GM12878 (cell line): ENCODE data around the gene CXorf65. TPM values are rescaled to one million over a fixed set of nuclear protein-coding genes. Genes with fewer than 3 reads are reported as not detected.

Source experiments
- ATAC-seq: fragments of 200-7000 bp; cut with Tn5 transposase; 3 replicates; pipeline ENCODE4 v1.9.1; 2020; ENCODE audit warnings: mild to moderate bottlenecking, moderate library complexity
- BruUV-seq: library from RNA; stranded (reverse); fragments of 400-500 nt; replicated peaks from 2 replicates; lab custom pipeline; 2021; lab: Mats Ljungman, UMichigan
- CTCF ChIA-PET: fragments of 300-600 bp; sonication (Branson Sonifier 250); formaldehyde crosslinking; extraction: SDS; loops from one replicate; lab custom pipeline; 2021; ENCODE audit warnings: inconsistent platforms; lab: Yijun Ruan, JAX
- POLR2A ChIA-PET: fragments of 350-600 bp; formaldehyde crosslinking; extraction: SDS; loops from one replicate; lab custom pipeline; 2021; ENCODE audit warnings: inconsistent platforms; lab: Charles Lee
- RAD21 ChIA-PET: fragments of 300-600 bp; sonication (Branson Sonifier 250); formaldehyde crosslinking; loops from one replicate; lab custom pipeline; 2023; ENCODE audit warnings: antibody characterized with exemption; ENCODE audit not compliant: unreplicated experiment; lab: Charles Lee
- SMC1A ChIA-PET: fragments of 300-600 bp; sonication (Branson Sonifier 250); formaldehyde crosslinking; loops from one replicate; lab custom pipeline; 2023; ENCODE audit not compliant: unreplicated experiment, uncharacterized antibody; lab: Charles Lee
- DNase-seq: peaks from one replicate; pipeline ENCODE4 v3.0.0-alpha.2; 2011; ENCODE audit warnings: low read depth, low spot score
- FAIRE-seq: peaks from 3 replicates; lab custom pipeline; 2011; peaks lifted over from hg19 to GRCh38; lab: Jason Lieb, UNC
- H2AFZ ChIP-seq: 2 replicates; pipeline ENCODE4 v1.6.0; 2011; ENCODE audit warnings: low read depth, low read length, control low read depth; ENCODE audit not compliant: control insufficient read depth
- H3K27ac ChIP-seq: 2 replicates; pipeline ENCODE4 v1.5.1; 2011; ENCODE audit warnings: control low read depth; ENCODE audit not compliant: control insufficient read depth, insufficient read depth
- H3K27me3 ChIP-seq, 2 experiments: replicated peaks in 1 of 2; 2 replicates each; pipeline versions ENCODE4 v1.6.0 to v1.6.1; 2011; ENCODE audit warnings: low read length in 1 of 2; ENCODE audit not compliant: control insufficient read depth in 2 of 2, insufficient read depth in 2 of 2
- H3K36me3 ChIP-seq, 2 experiments: 2 replicates each; pipeline ENCODE4 v1.5.1; 2011; ENCODE audit warnings: low read length in 1 of 2; ENCODE audit not compliant: control insufficient read depth in 2 of 2, insufficient read depth in 2 of 2
- H3K4me1 ChIP-seq: 2 replicates; pipeline ENCODE4 v1.6.1; 2011; ENCODE audit warnings: mild to moderate bottlenecking, low read length, moderate library complexity, mixed read lengths; ENCODE audit not compliant: control insufficient read depth, insufficient read depth
- H3K4me2 ChIP-seq: 2 replicates; pipeline ENCODE4 v1.6.0; 2011; ENCODE audit warnings: control low read depth; ENCODE audit not compliant: control insufficient read depth, insufficient read depth
- H3K4me3 ChIP-seq: fragments of 200-600 bp; sonication (generic); 2 replicates; pipeline ENCODE4 v1.5.1; 2016
- H3K79me2 ChIP-seq: 2 replicates; pipeline ENCODE4 v1.6.0; 2011; ENCODE audit warnings: low read length; ENCODE audit not compliant: control insufficient read depth, insufficient read depth
- H3K9ac ChIP-seq: 2 replicates; pipeline ENCODE4 v1.8.0; 2011; ENCODE audit warnings: low read length, control low read depth, mixed read lengths; ENCODE audit not compliant: control insufficient read depth, insufficient read depth
- H3K9me3 ChIP-seq: replicated peaks from 3 replicates; pipeline ENCODE4 v1.5.1; 2011; ENCODE audit warnings: mild to moderate bottlenecking, low read length; ENCODE audit not compliant: control insufficient read depth, insufficient read depth
- H4K20me1 ChIP-seq: 2 replicates; pipeline ENCODE4 v1.6.0; 2011; ENCODE audit not compliant: control insufficient read depth, insufficient read depth
- E2F4 ChIP-seq: IDR thresholded peaks from 2 replicates; pipeline ENCODE4 v1.6.1; 2012; ENCODE audit warnings: low read depth, low read length, improper control_type of control experiment
- ELK1 ChIP-seq: IDR thresholded peaks from 2 replicates; pipeline ENCODE4 v1.6.1; 2012; ENCODE audit warnings: low read depth, low read length, improper control_type of control experiment
- ESRRA ChIP-seq: IDR thresholded peaks from 2 replicates; pipeline ENCODE4 v1.6.1; 2012; ENCODE audit warnings: mild to moderate bottlenecking, low read length, improper control_type of control experiment
- FOXM1 ChIP-seq: IDR thresholded peaks from 2 replicates; pipeline ENCODE4 v1.6.1; 2012; ENCODE audit warnings: low read depth, mild to moderate bottlenecking, inconsistent platforms, low read length, moderate library complexity
- HDAC2 ChIP-seq: fragments of 200-600 bp; sonication (generic); IDR thresholded peaks from 2 replicates; pipeline ENCODE4 v1.6.1; 2017
- KDM1A ChIP-seq: fragments of 200-600 bp; sonication (generic); IDR thresholded peaks from 2 replicates; pipeline ENCODE4 v1.6.1; 2016; ENCODE audit warnings: borderline replicate concordance
- KLF5 ChIP-seq: fragments of 450-650 bp; IDR thresholded peaks from 2 replicates; pipeline ENCODE4 v1.6.1; 2014; ENCODE audit warnings: mild to moderate bottlenecking; ENCODE audit not compliant: partially characterized antibody
- NFIC ChIP-seq: IDR thresholded peaks from 2 replicates; pipeline ENCODE4 v1.6.1; 2012; ENCODE audit warnings: low read depth, mild to moderate bottlenecking, inconsistent platforms, low read length, moderate library complexity
- NFYB ChIP-seq: IDR thresholded peaks from 2 replicates; pipeline ENCODE4 v1.6.1; 2011; ENCODE audit warnings: low read depth, mild to moderate bottlenecking, low read length, improper control_type of control experiment, moderate library complexity; ENCODE audit not compliant: insufficient read depth
- PML ChIP-seq: IDR thresholded peaks from 2 replicates; pipeline ENCODE4 v1.6.1; 2012; ENCODE audit warnings: low read length, inconsistent platforms
- REST ChIP-seq: IDR thresholded peaks from 2 replicates; pipeline ENCODE4 v1.6.1; 2012; ENCODE audit warnings: mild to moderate bottlenecking, low read depth, low read length
- YY1 ChIP-seq: IDR thresholded peaks from 2 replicates; pipeline ENCODE4 v1.6.1; 2011; ENCODE audit warnings: low read depth, mild to moderate bottlenecking, low read length
- ZBTB11 ChIP-seq: fragments of 450-650 bp; formaldehyde crosslinking; IDR thresholded peaks from 2 replicates; pipeline ENCODE4 v1.5.0; 2022; ENCODE audit warnings: mild to moderate bottlenecking, missing genetic modification characterization
- WGBS: methylation state at CpG from one replicate; pipeline ENCODE4 v1.1.6; 2016; ENCODE audit warnings: low lambda C conversion rate; ENCODE audit not compliant: insufficient replicate concordance, insufficient coverage; ENCODE audit errors: missing lambda C conversion rate; 5-methylcytosine and 5-hydroxymethylcytosine counted together
- in situ Hi-C: fragments of 300-500 bp; cut with MboI; formaldehyde crosslinking; loops from 9 replicates; pipeline ENCODE4 v1.14.3; 2018; ENCODE audit warnings: mixed read lengths
- intact Hi-C: fragments of 100-400 bp; cut with micrococcal nuclease; formaldehyde crosslinking; loops from one replicate; pipeline ENCODE4 v1.14.2; 2022; ENCODE audit not compliant: unreplicated experiment
- polyA plus RNA-seq, 11 experiments: library from polyadenylated mRNA; depleted of rRNA in 4 of 11; unstranded in 6 of 11; stranded (reverse) in 5 of 11; fragments of >200 nt; fragmentation: Nextera tagmentation in 4 of 11; fragmentation: Illumina TruSeq in 1 of 11; extraction: Ambion mirVana in 4 of 11; extraction: Trizol in 1 of 11; gene quantifications; 1 replicate in 1 of 11; 2 replicates in 10 of 11; pipeline versions ENCODE4 v1.2.1 to v1.2.3, GENCODE V29; 2011 to 2016; ENCODE audit warnings: inconsistent platforms in 2 of 11, missing spikeins in 2 of 11, low read depth in 1 of 11
- total RNA-seq, 4 experiments: library from RNA; depleted of rRNA in 3 of 4; stranded (reverse); fragments of >200 nt in 3 of 4; fragmentation: Illumina TruSeq in 1 of 4; extraction: Trizol in 1 of 4; gene quantifications; 2 replicates each; pipeline versions ENCODE4 v1.2.1 to v1.2.3, GENCODE V29; 2013 to 2021

Gene CXorf65
- total and polyA plus RNA-seq, 10 of the 15 experiments (the other 5 are each of a cell fraction or from before 2014, with no cell fraction given) = 0.82 to 4.8 (median 2.3) TPM

GRCh38 chrX:71118985-71119535 lies 12.5 kb upstream of the CXorf65 start:
- H3K79me2 ChIP-seq = peaks cover 12% of the 10 kb centered on the region
- H3K4me3 ChIP-seq = peak overlapping the region; percentile 85
- H3K4me2 ChIP-seq = peak overlapping the region; percentile 93
- SMC1A ChIA-PET = interaction anchor here (1.7 to 2.3 kb wide), 4 partner anchors 8 to 22 kb away, joined by 4 to 18 read pairs (median 10); partner anchors contain the start of gene IL2RG
- 34% methylated on average over 17 of the region's 17 CpGs for WGBS
- RAD21 ChIA-PET = interaction anchor here (0.9 to 3.7 kb wide), 6 partner anchors 10 to 63 kb away, joined by 3 to 29 read pairs (median 6); no protein-coding TSS in a partner anchor
- CTCF ChIA-PET = interaction anchor here (0.6 to 2.5 kb wide), 9 partner anchors 10 to 77 kb away, joined by 3 to 17 read pairs (median 6); no protein-coding TSS in a partner anchor
- H4K20me1 ChIP-seq = no peaks in the 10 kb centered on the region
- in situ Hi-C loops (no loop called here), intact Hi-C loops (loop anchor here (10.0 kb wide), 1 partner anchor 246 kb away; the partner anchor contains the start of gene TAF1)
- BruUV-seq = no TSS peak
- H3K36me3 ChIP-seq = peaks cover 0 to 7% of the 10 kb centered on the region in 2 experiments; a peak in 3 of 4 replicates
- H3K4me1 ChIP-seq = no peaks in the 10 kb centered on the region
- TF ChIP-seq REST (no peak), KLF5 (no peak), ZBTB11 (CRISPR knock-in tag) (no peak), ESRRA (no peak), HDAC2 (no peak), NFIC (no peak), ELK1 (no peak), E2F4 (no peak), FOXM1 (no peak), NFYB (no peak), KDM1A (no peak), PML (no peak), YY1 (no peak)
- H3K9me3 ChIP-seq = no peaks in the 10 kb centered on the region
- no peak for DNase-seq
- no peaks in the 10 kb centered on the region for H3K27me3 ChIP-seq
- peak overlapping the region; percentile 81 for H3K27ac ChIP-seq
- no peak for FAIRE-seq
- no peak overlapping the region for H2AFZ ChIP-seq
- H3K9ac ChIP-seq = peak overlapping the region; percentile 69
- peak; percentile 39 for ATAC-seq
- POLR2A ChIA-PET = interaction anchor here (0.6 to 3.1 kb wide), 8 partner anchors 9 to 247 kb away, joined by 4 to 34 read pairs (median 5); partner anchors contain the start of gene TAF1
